Astrocyte (in vitro differentiated cells and primary cell): ENCODE data around the gene TBC1D10B.

Experiments used
- CTCF ChIP-seq: IDR thresholded peaks from 2 replicates; pipeline ENCODE4 v1.5.1; 2011; ENCODE audit warnings: low read depth, mild to moderate bottlenecking, inconsistent platforms, low read length, moderate library complexity; ENCODE audit not compliant: insufficient read depth
- EZH2 ChIP-seq: IDR thresholded peaks from 2 replicates; pipeline ENCODE4 v1.6.1; 2012; ENCODE audit warnings: mild to moderate bottlenecking, low read length, inconsistent platforms; ENCODE audit not compliant: insufficient read depth

GRCh38 chr16:30369938-30370455 lies 297 bp downstream of the TBC1D10B start:
- TF ChIP-seq CTCF (no peak), EZH2 (no peak)
